Measurements from ENCODE around the gene DCTN3. TPM values are rescaled to one million over a fixed set of nuclear protein-coding genes. Genes with fewer than 3 reads are reported as not detected.

The DCTN3 gene
- total and polyA plus RNA-seq, 10 of the 15 experiments (the other 5 are each of a cell fraction or from before 2014, with no cell fraction given), result 19.0 to 120 (median 71.8) TPM

DNA sequence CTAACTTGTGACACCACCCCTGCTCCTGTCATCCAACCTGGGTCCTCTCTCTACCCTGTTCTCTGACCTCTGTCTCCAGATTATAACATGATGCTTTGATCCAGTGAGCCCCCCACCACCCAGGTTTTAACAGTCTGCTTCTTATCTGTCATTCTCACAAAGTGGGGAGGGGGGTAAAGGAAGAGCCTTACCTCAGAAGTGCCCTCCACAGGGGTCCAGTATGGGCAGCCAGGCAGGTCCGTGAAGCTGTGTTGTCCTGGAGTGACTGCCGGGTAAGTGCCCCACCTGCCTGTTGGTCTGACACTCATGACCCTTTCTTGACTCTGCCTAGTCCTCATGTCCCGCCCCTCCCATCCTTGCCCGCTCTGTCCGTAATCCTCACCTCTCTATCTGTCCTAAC, 35.1 kb upstream of the DCTN3 start (continued):
- TF ChIP-seq, protein P1, sequence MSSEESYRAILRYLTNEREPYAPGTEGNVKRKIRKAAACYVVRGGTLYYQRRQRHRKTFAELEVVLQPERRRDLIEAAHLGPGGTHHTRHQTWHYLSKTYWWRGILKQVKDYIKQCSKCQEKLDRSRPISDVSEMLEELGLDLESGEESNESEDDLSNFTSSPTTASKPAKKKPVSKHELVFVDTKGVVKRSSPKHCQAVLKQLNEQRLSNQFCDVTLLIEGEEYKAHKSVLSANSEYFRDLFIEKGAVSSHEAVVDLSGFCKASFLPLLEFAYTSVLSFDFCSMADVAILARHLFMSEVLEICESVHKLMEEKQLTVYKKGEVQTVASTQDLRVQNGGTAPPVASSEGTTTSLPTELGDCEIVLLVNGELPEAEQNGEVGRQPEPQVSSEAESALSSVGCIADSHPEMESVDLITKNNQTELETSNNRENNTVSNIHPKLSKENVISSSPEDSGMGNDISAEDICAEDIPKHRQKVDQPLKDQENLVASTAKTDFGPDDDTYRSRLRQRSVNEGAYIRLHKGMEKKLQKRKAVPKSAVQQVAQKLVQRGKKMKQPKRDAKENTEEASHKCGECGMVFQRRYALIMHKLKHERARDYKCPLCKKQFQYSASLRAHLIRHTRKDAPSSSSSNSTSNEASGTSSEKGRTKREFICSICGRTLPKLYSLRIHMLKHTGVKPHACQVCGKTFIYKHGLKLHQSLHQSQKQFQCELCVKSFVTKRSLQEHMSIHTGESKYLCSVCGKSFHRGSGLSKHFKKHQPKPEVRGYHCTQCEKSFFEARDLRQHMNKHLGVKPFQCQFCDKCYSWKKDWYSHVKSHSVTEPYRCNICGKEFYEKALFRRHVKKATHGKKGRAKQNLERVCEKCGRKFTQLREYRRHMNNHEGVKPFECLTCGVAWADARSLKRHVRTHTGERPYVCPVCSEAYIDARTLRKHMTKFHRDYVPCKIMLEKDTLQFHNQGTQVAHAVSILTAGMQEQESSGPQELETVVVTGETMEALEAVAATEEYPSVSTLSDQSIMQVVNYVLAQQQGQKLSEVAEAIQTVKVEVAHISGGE (CRISPR knock-in tag; IDR thresholded peaks at IDR 0.05), result no peak
- TF ChIP-seq TBL1XR1 (IDR thresholded peaks at IDR 0.05; ENCODE audit: low read depth, low read length), result no peak
- TF ChIP-seq JUND (IDR thresholded peaks at IDR 0.05; ENCODE audit: low read depth, low read length), result no peak
- TF ChIP-seq HDAC2 (IDR thresholded peaks at IDR 0.05), result no peak

DNA sequence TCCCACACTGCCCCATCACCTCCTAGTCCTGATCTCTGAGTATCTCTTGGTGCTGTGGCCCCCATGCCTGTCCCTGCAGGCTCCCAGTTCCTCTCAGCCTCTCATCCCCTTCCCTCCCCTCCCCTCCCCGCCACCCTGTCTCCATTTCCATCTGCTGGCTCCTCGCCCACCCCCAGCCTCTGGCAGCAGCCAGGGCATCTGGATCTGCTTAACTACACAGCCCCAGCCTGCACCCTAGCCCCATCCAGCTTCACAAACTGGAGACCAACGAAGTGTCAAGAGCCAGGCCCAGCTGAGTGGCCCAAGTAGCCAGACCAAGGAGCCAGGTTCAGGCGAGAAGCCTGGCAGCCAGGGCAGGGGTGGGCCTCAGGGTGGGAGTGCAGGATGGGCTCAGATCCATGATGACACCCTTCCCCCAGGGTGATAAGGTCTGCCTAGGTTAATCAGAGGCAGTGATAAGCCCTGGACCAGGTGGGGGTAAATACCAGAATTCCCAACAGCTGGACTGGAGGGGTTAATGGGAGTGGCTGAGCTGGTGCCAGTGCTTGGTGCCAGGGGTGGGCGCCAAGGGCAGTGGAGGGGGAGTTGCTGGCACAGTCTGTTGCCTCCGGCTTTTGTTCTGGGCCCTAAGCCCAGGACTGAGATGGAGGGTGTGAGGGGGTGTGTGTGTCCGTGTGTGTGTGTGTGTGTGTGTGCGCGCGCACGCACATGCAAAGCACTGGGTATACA, 34.2 kb upstream of the DCTN3 start:
- SMC1A ChIA-PET (ENCODE audit: uncharacterized antibody, unreplicated experiment), result no interaction called here
- CTCF ChIA-PET, result no interaction called here
- Histone ChIP-seq H3K36me3 (ENCODE audit: control insufficient read depth in 2 of 2, insufficient read depth in 2 of 2, low read length in 1 of 2) (peaks cover under 1 to 9% of the 10 kb centered on the region in 2 experiments; a peak in 3 of 4 replicates), H3K27ac (ENCODE audit: control insufficient read depth, insufficient read depth) (no peak overlapping the region), H3K4me3 (no peak overlapping the region), H3K4me2 (ENCODE audit: control insufficient read depth, insufficient read depth) (no peak overlapping the region), H2AFZ (ENCODE audit: control insufficient read depth, low read depth, low read length) (no peak overlapping the region), H3K79me2 (ENCODE audit: control insufficient read depth, insufficient read depth, low read length) (no peaks in the 10 kb centered on the region), H3K9me3 (replicated peaks; ENCODE audit: control insufficient read depth, insufficient read depth, low read length) (no peaks in the 10 kb centered on the region), H3K9ac (ENCODE audit: control insufficient read depth, insufficient read depth, low read length) (no peak overlapping the region), H4K20me1 (ENCODE audit: control insufficient read depth, insufficient read depth) (no peaks in the 10 kb centered on the region), H3K27me3 (replicated peaks in 1 of 2; ENCODE audit: control insufficient read depth in 2 of 2, insufficient read depth in 2 of 2, low read length in 1 of 2) (no peaks in the 10 kb centered on the region), H3K4me1 (ENCODE audit: control insufficient read depth, insufficient read depth, low read length) (peaks cover 5% of the 10 kb centered on the region)
- BruUV-seq (replicated peaks), result no TSS peak
- intact Hi-C loops (cut with micrococcal nuclease; ENCODE audit: unreplicated experiment) (no loop called here), in situ Hi-C loops (cut with MboI) (no loop called here)
- DNase-seq (ENCODE audit: low read depth, low spot score) (no peak), ATAC-seq (no peak), FAIRE-seq (no peak)
- TF ChIP-seq NR2F1 (conservative IDR thresholded peaks at IDR 0.05) (no peak), CHD2 (IDR thresholded peaks at IDR 0.05; ENCODE audit: borderline replicate concordance, low read depth, low read length) (no peak), STAT3 (IDR thresholded peaks at IDR 0.05; ENCODE audit: low read depth, low read length) (no peak)
- TF ChIP-seq, protein P2, sequence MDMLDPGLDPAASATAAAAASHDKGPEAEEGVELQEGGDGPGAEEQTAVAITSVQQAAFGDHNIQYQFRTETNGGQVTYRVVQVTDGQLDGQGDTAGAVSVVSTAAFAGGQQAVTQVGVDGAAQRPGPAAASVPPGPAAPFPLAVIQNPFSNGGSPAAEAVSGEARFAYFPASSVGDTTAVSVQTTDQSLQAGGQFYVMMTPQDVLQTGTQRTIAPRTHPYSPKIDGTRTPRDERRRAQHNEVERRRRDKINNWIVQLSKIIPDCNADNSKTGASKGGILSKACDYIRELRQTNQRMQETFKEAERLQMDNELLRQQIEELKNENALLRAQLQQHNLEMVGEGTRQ (IDR thresholded peaks at IDR 0.05; ENCODE audit: borderline replicate concordance, low read depth, low read length), result no peak
- WGBS (ENCODE audit: insufficient coverage, insufficient replicate concordance, low lambda C conversion rate, missing lambda C conversion rate), result 32% methylated on average over 6 of the region's 11 CpGs
- POLR2A ChIA-PET, result no interaction called here
- RAD21 ChIA-PET (ENCODE audit: unreplicated experiment), result no interaction called here

All from GM12878 (cell line).